ENCODE results near the gene PTGES3L. TPM values are rescaled to one million over a fixed set of nuclear protein-coding genes. Genes with fewer than 3 reads are reported as not detected.

Gene PTGES3L
- total and polyA plus RNA-seq, 2 of the 13 experiments (the other 11 are each of a cell fraction or from before 2014, with no cell fraction given) = 1.2 to 2.9 TPM

- TF ChIP-seq NONO (IDR thresholded peaks at IDR 0.05) = no peak
- peak; percentile 3; the same call in 1 of the 2 replicates for TF ChIP-seq NONO (CRISPR knock-in tag; conservative IDR thresholded peaks at IDR 0.05)
- TF ChIP-seq SUZ12 (IDR thresholded peaks at IDR 0.05; ENCODE audit: low read depth, low read length) = no peak
- TF ChIP-seq SIN3A (IDR thresholded peaks at IDR 0.05; ENCODE audit: borderline replicate concordance, low read depth, low read length) = no peak
- 0 out of 2 replicates have a peak, but pooled peaks have one; percentile 8 for TF ChIP-seq ZNF609 (CRISPR knock-in tag; IDR thresholded peaks at IDR 0.05; ENCODE audit: borderline replicate concordance)
- TF ChIP-seq ZNF280B (CRISPR knock-in tag; IDR thresholded peaks at IDR 0.05; ENCODE audit: borderline replicate concordance) = peak; percentile 74; the same call in 1 of the 2 replicates
- peak; percentile 15; the same call in 1 of the 2 replicates for TF ChIP-seq CCDC6 (CRISPR knock-in tag; IDR thresholded peaks at IDR 0.05)
- TF ChIP-seq ZFP1 (CRISPR knock-in tag; IDR thresholded peaks at IDR 0.05) = 0 out of 2 replicates have a peak, but pooled peaks have one; percentile 2
- no peak for TF ChIP-seq MAFF (IDR thresholded peaks at IDR 0.05; ENCODE audit: low read depth, low read length)
- peak in 1 of 2 experiments; percentile 25; a peak in 1 of 4 replicates for TF ChIP-seq EP300 (IDR thresholded peaks at IDR 0.05; ENCODE audit: low read depth in 2 of 2, low read length in 2 of 2)
- peak; percentile 10; the same call in 1 of the 2 replicates for TF ChIP-seq EP300 (CRISPR knock-in tag; IDR thresholded peaks at IDR 0.05; ENCODE audit: borderline replicate concordance)
- no peak for TF ChIP-seq ZNF160 (CRISPR knock-in tag; IDR thresholded peaks at IDR 0.05)
- peak; percentile 62 for TF ChIP-seq MXD1 (CRISPR knock-in tag; IDR thresholded peaks at IDR 0.05)
- no peak for TF ChIP-seq CSRNP2 (CRISPR knock-in tag; conservative IDR thresholded peaks at IDR 0.05; ENCODE audit: low read depth)
Observed at GRCh38 chr17:42979511-42980273, at the start of gene PTGES3L (continued).

Data from HepG2 (cell line).